ENCODE measurements around the gene SMIM5. TPM values are rescaled to one million over a fixed set of nuclear protein-coding genes. Genes with fewer than 3 reads are reported as not detected.
A peak's percentile ranks its signal among the peaks of the same experiment; 100 is the strongest.

Gene SMIM5
- polyA plus RNA-seq, 1 donor: 19.6 TPM

- no peaks in the 10 kb centered on the region for H3K27me3 ChIP-seq (ENCODE audit: control insufficient read depth, insufficient read depth, low read length)
- H3K27ac ChIP-seq (ENCODE audit: low read length): no peak overlapping the region
- no peak for DNase-seq
- 56% methylated on average over 1 of the region's 9 CpGs for WGBS (ENCODE audit: insufficient coverage, low lambda C conversion rate)
- H3K4me3 ChIP-seq (ENCODE audit: low read length): no peak overlapping the region
- peaks cover 7% of the 10 kb centered on the region for H3K9me3 ChIP-seq (ENCODE audit: control insufficient read depth, low read depth, low read length)
- H3K4me1 ChIP-seq (ENCODE audit: control insufficient read depth, insufficient read depth, low read length): peaks cover 20% of the 10 kb centered on the region
- no peaks in the 10 kb centered on the region for H3K36me3 ChIP-seq (ENCODE audit: control insufficient read depth, insufficient read depth, low read length)
Observed at GRCh38 chr17:75603123-75603522, 30.1 kb upstream of the SMIM5 start.

GRCh38 chr17:75604034-75604695, 29.1 kb upstream of the SMIM5 start:
- WGBS (ENCODE audit: insufficient coverage, low lambda C conversion rate): no CpG with 5 or more reads among the region's 12 CpGs
- peaks cover 7% of the 10 kb centered on the region for H3K9me3 ChIP-seq (ENCODE audit: control insufficient read depth, low read depth, low read length)
- no peaks in the 10 kb centered on the region for H3K27me3 ChIP-seq (ENCODE audit: control insufficient read depth, insufficient read depth, low read length)
- no peak for DNase-seq
- H3K27ac ChIP-seq (ENCODE audit: low read length): no peak overlapping the region
- H3K4me3 ChIP-seq (ENCODE audit: low read length): no peak overlapping the region
- peaks cover 29% of the 10 kb centered on the region for H3K4me1 ChIP-seq (ENCODE audit: control insufficient read depth, insufficient read depth, low read length)
- H3K36me3 ChIP-seq (ENCODE audit: control insufficient read depth, insufficient read depth, low read length): no peaks in the 10 kb centered on the region

GRCh38 chr17:75605790-75606189, 27.4 kb upstream of the SMIM5 start:
- no peak overlapping the region for H3K4me3 ChIP-seq (ENCODE audit: low read length)
- H3K4me1 ChIP-seq (ENCODE audit: control insufficient read depth, insufficient read depth, low read length): peaks cover 44% of the 10 kb centered on the region
- no peaks in the 10 kb centered on the region for H3K27me3 ChIP-seq (ENCODE audit: control insufficient read depth, insufficient read depth, low read length)
- no peaks in the 10 kb centered on the region for H3K36me3 ChIP-seq (ENCODE audit: control insufficient read depth, insufficient read depth, low read length)
- no peak for DNase-seq
- peaks cover 7% of the 10 kb centered on the region for H3K9me3 ChIP-seq (ENCODE audit: control insufficient read depth, low read depth, low read length)
- no peak overlapping the region for H3K27ac ChIP-seq (ENCODE audit: low read length)
- WGBS (ENCODE audit: insufficient coverage, low lambda C conversion rate): no CpG with 5 or more reads among the region's 16 CpGs

GRCh38 chr17:75607086-75607485, 26.1 kb upstream of the SMIM5 start:
- H3K27me3 ChIP-seq (ENCODE audit: control insufficient read depth, insufficient read depth, low read length): no peaks in the 10 kb centered on the region
- peaks cover 5% of the 10 kb centered on the region for H3K36me3 ChIP-seq (ENCODE audit: control insufficient read depth, insufficient read depth, low read length)
- no peak overlapping the region for H3K4me3 ChIP-seq (ENCODE audit: low read length)
- 83% methylated on average over 1 of the region's 5 CpGs for WGBS (ENCODE audit: insufficient coverage, low lambda C conversion rate)
- peak overlapping the region; percentile 65 for H3K27ac ChIP-seq (ENCODE audit: low read length)
- DNase-seq: peak in 1 of 2 donors; percentile 54
- peaks cover 48% of the 10 kb centered on the region for H3K4me1 ChIP-seq (ENCODE audit: control insufficient read depth, insufficient read depth, low read length)
- peaks cover 7% of the 10 kb centered on the region for H3K9me3 ChIP-seq (ENCODE audit: control insufficient read depth, low read depth, low read length)

- Histone ChIP-seq H3K27me3 (ENCODE audit: control insufficient read depth, insufficient read depth, low read length) (no peaks in the 10 kb centered on the region), H3K4me1 (ENCODE audit: control insufficient read depth, insufficient read depth, low read length) (peaks cover 72% of the 10 kb centered on the region), H3K4me3 (ENCODE audit: low read length) (peak overlapping the region; percentile 70), H3K36me3 (ENCODE audit: control insufficient read depth, insufficient read depth, low read length) (peaks cover 36% of the 10 kb centered on the region), H3K9me3 (ENCODE audit: control insufficient read depth, low read depth, low read length) (peaks cover 10% of the 10 kb centered on the region), H3K27ac (ENCODE audit: low read length) (peak overlapping the region; percentile 95)
- no CpG with 5 or more reads among the region's 25 CpGs for WGBS (ENCODE audit: insufficient coverage, low lambda C conversion rate)
- peak; percentile 95 to 99 for DNase-seq
Observed at GRCh38 chr17:75610103-75610984, 22.9 kb upstream of the SMIM5 start.

- WGBS (ENCODE audit: insufficient coverage, low lambda C conversion rate): 10% methylated on average over 3 of the region's 20 CpGs
- Histone ChIP-seq H3K27me3 (ENCODE audit: control insufficient read depth, insufficient read depth, low read length) (no peaks in the 10 kb centered on the region), H3K4me1 (ENCODE audit: control insufficient read depth, insufficient read depth, low read length) (peaks cover 84% of the 10 kb centered on the region), H3K36me3 (ENCODE audit: control insufficient read depth, insufficient read depth, low read length) (peaks cover 52% of the 10 kb centered on the region), H3K4me3 (ENCODE audit: low read length) (peak overlapping the region; percentile 70), H3K9me3 (ENCODE audit: control insufficient read depth, low read depth, low read length) (peaks cover 10% of the 10 kb centered on the region), H3K27ac (ENCODE audit: low read length) (peak overlapping the region; percentile 95)
- peak in 1 of 2 donors; percentile 71 for DNase-seq
Observed at GRCh38 chr17:75611851-75612429, 21.3 kb upstream of the SMIM5 start.

- WGBS (ENCODE audit: insufficient coverage, low lambda C conversion rate): no CpG with 5 or more reads among the region's 27 CpGs
- H3K36me3 ChIP-seq (ENCODE audit: control insufficient read depth, insufficient read depth, low read length): peaks cover 61% of the 10 kb centered on the region
- H3K9me3 ChIP-seq (ENCODE audit: control insufficient read depth, low read depth, low read length): peaks cover 10% of the 10 kb centered on the region
- DNase-seq: no peak
- H3K4me3 ChIP-seq (ENCODE audit: low read length): peak overlapping the region; percentile 27
- no peaks in the 10 kb centered on the region for H3K27me3 ChIP-seq (ENCODE audit: control insufficient read depth, insufficient read depth, low read length)
- H3K27ac ChIP-seq (ENCODE audit: low read length): peak overlapping the region; percentile 24
- peaks cover 86% of the 10 kb centered on the region for H3K4me1 ChIP-seq (ENCODE audit: control insufficient read depth, insufficient read depth, low read length)
Observed at GRCh38 chr17:75612906-75613626, 20.2 kb upstream of the SMIM5 start.

GRCh38 chr17:75614006-75614405, 19.2 kb upstream of the SMIM5 start:
- H3K9me3 ChIP-seq (ENCODE audit: control insufficient read depth, low read depth, low read length): peaks cover 12% of the 10 kb centered on the region
- H3K4me3 ChIP-seq (ENCODE audit: low read length): peak overlapping the region; percentile 27
- H3K27me3 ChIP-seq (ENCODE audit: control insufficient read depth, insufficient read depth, low read length): no peaks in the 10 kb centered on the region
- DNase-seq: no peak
- peak overlapping the region; percentile 23 for H3K27ac ChIP-seq (ENCODE audit: low read length)
- peaks cover 70% of the 10 kb centered on the region for H3K36me3 ChIP-seq (ENCODE audit: control insufficient read depth, insufficient read depth, low read length)
- peaks cover 81% of the 10 kb centered on the region for H3K4me1 ChIP-seq (ENCODE audit: control insufficient read depth, insufficient read depth, low read length)
- WGBS (ENCODE audit: insufficient coverage, low lambda C conversion rate): no CpG with 5 or more reads among the region's 12 CpGs

- peaks cover 81% of the 10 kb centered on the region for H3K4me1 ChIP-seq (ENCODE audit: control insufficient read depth, insufficient read depth, low read length)
- no peak for DNase-seq
- no peak overlapping the region for H3K4me3 ChIP-seq (ENCODE audit: low read length)
- H3K27me3 ChIP-seq (ENCODE audit: control insufficient read depth, insufficient read depth, low read length): no peaks in the 10 kb centered on the region
- peaks cover 12% of the 10 kb centered on the region for H3K9me3 ChIP-seq (ENCODE audit: control insufficient read depth, low read depth, low read length)
- WGBS (ENCODE audit: insufficient coverage, low lambda C conversion rate): no CpG with 5 or more reads among the region's 19 CpGs
- H3K36me3 ChIP-seq (ENCODE audit: control insufficient read depth, insufficient read depth, low read length): peaks cover 77% of the 10 kb centered on the region
- peak overlapping the region; percentile 23 for H3K27ac ChIP-seq (ENCODE audit: low read length)
Observed at GRCh38 chr17:75614556-75615270, 18.5 kb upstream of the SMIM5 start.

Data from large intestine (tissue), 3 donors.